AG20443 (cell line): Measurements from ENCODE around the gene TMEM198.

Experiments used
- DNase-seq: peaks from one replicate; pipeline ENCODE4 v3.0.0; 2012; ENCODE audit warnings: low spot score, mixed read lengths

Gene TMEM198

DNA sequence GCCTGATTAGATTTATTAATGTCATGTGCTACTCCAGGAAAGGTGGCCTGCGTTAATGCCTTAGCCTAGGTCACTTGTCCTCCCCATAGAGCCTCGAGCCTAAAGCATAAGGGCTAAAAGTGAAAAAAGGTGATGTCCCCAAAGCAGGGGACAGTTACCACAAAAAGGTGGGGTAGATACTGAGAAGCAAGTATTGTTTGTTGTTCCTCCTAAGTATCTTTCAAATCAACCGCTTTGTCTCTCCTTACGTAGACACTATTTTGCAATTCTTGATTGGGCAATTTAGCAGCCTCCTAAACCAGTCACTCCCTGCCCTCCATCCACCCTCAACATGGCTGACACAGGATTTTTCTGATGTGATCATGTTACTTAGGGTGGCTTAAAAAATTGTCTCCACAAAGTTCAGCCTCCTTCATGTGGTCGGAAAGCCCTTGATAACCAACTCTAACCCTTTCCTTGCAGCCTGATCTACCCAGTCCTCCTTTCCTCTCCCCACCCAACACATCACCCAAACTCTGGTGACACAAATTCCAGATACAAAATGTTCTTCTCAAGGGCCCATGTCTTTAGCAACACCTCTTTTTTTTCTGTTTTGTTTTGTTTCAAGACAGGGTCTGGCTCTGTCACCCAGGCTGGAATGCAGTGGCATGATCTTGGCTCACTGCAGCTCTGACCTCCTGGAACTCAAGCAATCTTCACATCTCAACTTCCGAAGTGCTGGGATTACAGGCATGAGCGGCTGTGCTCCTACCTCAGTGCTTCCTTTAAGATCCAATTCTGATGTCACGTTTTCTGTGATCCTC, 35.2 kb downstream of the TMEM198 start:
- DNase-seq: peak; percentile 39

DNA sequence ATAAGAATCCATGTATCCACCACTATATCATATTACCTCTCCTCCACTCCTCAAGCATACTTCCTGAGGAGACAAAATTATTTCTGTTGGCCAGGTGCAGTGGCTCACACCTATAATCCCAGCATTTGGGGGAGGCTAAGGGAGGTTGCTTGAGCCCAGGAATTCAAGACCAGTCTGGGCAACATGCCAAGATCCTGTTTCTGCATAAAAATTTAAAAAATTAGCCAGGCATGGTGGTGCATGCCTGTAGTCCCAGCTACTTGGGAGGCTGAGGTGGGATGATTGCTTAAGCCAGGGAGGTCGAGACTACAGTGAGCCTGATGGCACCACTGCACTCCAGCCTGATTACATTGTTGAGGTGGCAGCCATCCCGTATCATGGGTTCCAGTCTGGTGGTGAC, 37.5 kb downstream of the TMEM198 start:
- no peak for DNase-seq

DNA sequence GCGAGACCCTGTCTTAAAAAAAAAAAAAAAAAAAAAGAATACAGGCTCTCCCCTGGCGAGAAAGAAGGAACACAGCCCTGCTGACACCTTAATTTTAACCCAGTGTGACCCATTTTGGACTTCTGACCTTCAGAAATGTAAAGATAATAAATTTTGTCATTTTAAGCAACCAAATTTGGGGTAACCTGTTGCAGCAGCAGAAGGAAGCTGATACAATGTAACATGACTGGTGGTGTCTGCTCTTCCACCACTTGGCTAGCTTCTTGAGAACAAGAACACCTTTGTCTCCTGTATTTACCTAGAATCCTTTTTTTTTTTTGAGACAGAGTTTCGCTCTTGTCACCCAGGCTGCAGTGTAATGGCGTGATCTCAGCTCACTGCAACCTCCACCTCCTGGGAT, 47.3 kb downstream of the TMEM198 start:
- DNase-seq: no peak

GRCh38 chr2:219592736-219593135, 48.9 kb downstream of the TMEM198 start:
- DNase-seq: no peak

- no peak for DNase-seq
These were observed 49.3 kb downstream of the TMEM198 start for GRCh38 chr2:219593154-219593553.

- no peak for DNase-seq
These were observed 51.4 kb downstream of the TMEM198 start for GRCh38 chr2:219595256-219595655.

DNA sequence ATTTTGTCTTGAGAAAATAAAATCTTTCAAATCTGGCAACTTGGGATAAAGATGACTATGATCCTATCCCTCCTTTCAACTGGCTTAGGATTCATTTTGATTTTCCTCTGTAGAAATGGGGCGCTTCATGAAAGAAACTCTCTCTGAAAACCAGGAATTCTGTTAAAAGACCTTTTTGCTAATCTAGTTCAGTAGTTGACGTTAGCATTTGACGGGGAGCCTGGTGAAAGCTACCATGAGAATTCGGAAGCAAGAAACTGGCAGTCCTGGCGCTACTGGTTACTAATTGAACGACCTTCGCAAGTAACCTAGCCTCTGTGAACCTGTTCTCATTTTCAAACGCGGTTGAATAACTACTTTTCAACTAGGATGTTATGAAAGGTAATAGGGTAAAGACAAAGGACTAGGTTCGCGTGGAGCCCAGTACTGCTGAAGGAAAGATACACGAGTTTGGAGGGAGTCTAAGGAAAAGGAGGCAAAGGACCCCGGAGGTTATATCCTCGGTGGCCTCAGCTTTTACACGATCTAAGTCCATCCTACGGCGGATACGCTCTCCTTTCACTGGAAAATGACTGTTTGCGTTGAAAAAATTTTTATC, 53.2 kb downstream of the TMEM198 start:
- no peak for DNase-seq

GRCh38 chr2:219597552-219598307, 53.9 kb downstream of the TMEM198 start, which contains the start of gene STK11IP:
STK11IP (plus strand) TSS chr2:219597857; CDS start chr2:219598120, 263 bp downstream.
- peak; percentile 99 for DNase-seq

- DNase-seq: no peak
These were observed 54.7 kb downstream of the TMEM198 start for GRCh38 chr2:219598308-219599078.
